GM13976 (cell line): Measurements from ENCODE around the gene CEMP1.
"Not testable (repeated sequence)": the region's sequence is repeated elsewhere in the genome, so short reads cannot be mapped to it uniquely, and the experiment has no call there.

Experiments
- DNase-seq: peaks from one replicate; pipeline ENCODE4 v3.0.0; 2012; ENCODE audit warnings: low spot score
- CTCF ChIP-seq: IDR thresholded peaks from 2 replicates; pipeline ENCODE4 v1.5.1; 2012; ENCODE audit warnings: borderline replicate concordance, mild to moderate bottlenecking; ENCODE audit not compliant: insufficient read depth; ENCODE audit errors: extremely low read depth, missing control alignments, control extremely low read depth
- in situ Hi-C: fragments of 300-500 bp; cut with MboI; formaldehyde crosslinking; loops from one replicate; pipeline ENCODE4 v1.12.0; 2022; ENCODE audit warnings: low sequenced_read_pairs, mixed read lengths, inconsistent platforms; ENCODE audit not compliant: unreplicated experiment

CEMP1 gene

GRCh38 chr16:2541409-2541808 is 10.2 kb upstream of the CEMP1 start:
- DNase-seq, in situ Hi-C loops: not testable (repeated sequence)

GRCh38 chr16:2540912-2541311 is 9.7 kb upstream of the CEMP1 start:
- in situ Hi-C loops, DNase-seq: not testable (repeated sequence)

- DNase-seq, in situ Hi-C loops: not testable (repeated sequence)
- TF ChIP-seq CTCF = peak; percentile 49
Observed at GRCh38 chr16:2539845-2540458, 8.7 kb upstream of the CEMP1 start.

- DNase-seq, in situ Hi-C loops: not testable (repeated sequence)
Observed at GRCh38 chr16:2539192-2539844, 8.1 kb upstream of the CEMP1 start.

GRCh38 chr16:2537451-2538379 is 6.5 kb upstream of the CEMP1 start, which contains the start of gene PDPK1:
Gene PDPK1 (plus strand): TSS chr16:2538021. CDS start chr16:2538113, 92 bp downstream.
- in situ Hi-C loops = no loop called here
- DNase-seq = peak; percentile 97
- TF ChIP-seq CTCF = no peak

- in situ Hi-C loops = no loop called here
- TF ChIP-seq CTCF = no peak
- no peak for DNase-seq
Observed at GRCh38 chr16:2535625-2536013, 4.4 kb upstream of the CEMP1 start.

GRCh38 chr16:2534335-2534734 is 3.1 kb upstream of the CEMP1 start:
- in situ Hi-C loops, DNase-seq: not testable (repeated sequence)

- in situ Hi-C loops = no loop called here
- no peak for DNase-seq
- TF ChIP-seq CTCF = no peak
Observed at GRCh38 chr16:2533912-2534311, 2.7 kb upstream of the CEMP1 start.

GRCh38 chr16:2533142-2533755 is 2.0 kb upstream of the CEMP1 start:
- in situ Hi-C loops, DNase-seq: not testable (repeated sequence)
